ENCODE data around the gene MRPL53. TPM values are rescaled to one million over a fixed set of nuclear protein-coding genes. Genes with fewer than 3 reads are reported as not detected.

Gene MRPL53
- total and polyA plus RNA-seq, 4 donors = 12.6 to 72.5 (median 36.1) TPM

DNA sequence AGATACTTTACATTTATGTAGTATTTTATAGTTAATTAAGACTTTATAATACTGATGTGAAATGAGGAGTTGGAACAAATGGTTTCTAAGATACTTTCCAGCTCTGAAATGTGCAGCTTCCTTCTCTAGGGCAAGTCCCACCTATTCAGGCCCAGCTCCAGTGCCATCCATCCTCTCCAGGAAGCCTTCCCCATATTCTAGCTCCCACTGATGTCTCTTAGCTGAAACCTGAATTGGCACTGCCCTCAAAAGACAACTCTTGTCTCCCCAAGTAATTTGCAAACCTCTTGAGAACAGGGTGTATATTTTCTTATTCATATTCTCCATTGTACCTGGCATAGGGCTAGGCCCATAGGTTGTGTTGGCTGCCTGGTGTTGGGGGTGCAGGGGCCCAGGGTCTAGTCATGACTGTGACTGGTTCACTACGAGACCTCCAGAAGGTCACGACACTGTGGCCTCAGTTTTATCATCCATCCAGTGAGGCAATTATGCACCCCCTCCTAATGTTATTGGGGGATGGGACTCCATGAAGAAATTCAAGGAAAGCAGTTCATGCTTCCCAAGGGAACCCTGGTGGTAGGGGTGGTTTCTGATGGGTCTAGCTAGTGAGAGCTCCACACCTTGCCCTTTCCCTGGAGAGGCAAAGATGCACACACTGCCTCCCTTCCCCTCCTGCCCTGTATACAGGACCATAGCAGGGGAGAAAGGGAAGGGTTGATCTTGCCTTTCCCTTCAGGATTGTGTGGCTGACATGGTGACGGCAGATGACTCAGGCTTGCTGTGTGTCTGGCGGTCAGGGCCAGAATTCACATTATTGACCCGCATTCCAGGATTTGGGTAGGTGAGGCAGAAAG, 48.1 kb downstream of the MRPL53 start:
- H3K4me1 ChIP-seq (ENCODE audit: control insufficient read depth in 4 of 4, insufficient read depth in 4 of 4, low read length in 3 of 4) = peaks cover 6 to 22% (median 15%) of the 10 kb centered on the region in 4 donors
- peaks cover 10 to 41% (median 27%) of the 10 kb centered on the region in 4 donors for H3K36me3 ChIP-seq (ENCODE audit: control insufficient read depth in 4 of 4, insufficient read depth in 3 of 4, low read depth in 1 of 4, low read length in 3 of 4)
- TF ChIP-seq JUND (IDR thresholded peaks at IDR 0.05) (no peak), HNF4G (IDR thresholded peaks at IDR 0.05) (no peak), GABPA (IDR thresholded peaks at IDR 0.05 in 1 of 2, conservative IDR thresholded peaks at IDR 0.05 in 1 of 2) (no peak), RAD21 (IDR thresholded peaks at IDR 0.05) (no peak), NR2F2 (IDR thresholded peaks at IDR 0.05) (no peak), TAF1 (conservative IDR thresholded peaks at IDR 0.05) (no peak), SP1 (IDR thresholded peaks at IDR 0.05) (no peak), HNF4A (conservative IDR thresholded peaks at IDR 0.05) (no peak), FOXA1 (IDR thresholded peaks at IDR 0.05) (no peak), RXRA (IDR thresholded peaks at IDR 0.05) (no peak)
- TF ChIP-seq, protein P1, sequence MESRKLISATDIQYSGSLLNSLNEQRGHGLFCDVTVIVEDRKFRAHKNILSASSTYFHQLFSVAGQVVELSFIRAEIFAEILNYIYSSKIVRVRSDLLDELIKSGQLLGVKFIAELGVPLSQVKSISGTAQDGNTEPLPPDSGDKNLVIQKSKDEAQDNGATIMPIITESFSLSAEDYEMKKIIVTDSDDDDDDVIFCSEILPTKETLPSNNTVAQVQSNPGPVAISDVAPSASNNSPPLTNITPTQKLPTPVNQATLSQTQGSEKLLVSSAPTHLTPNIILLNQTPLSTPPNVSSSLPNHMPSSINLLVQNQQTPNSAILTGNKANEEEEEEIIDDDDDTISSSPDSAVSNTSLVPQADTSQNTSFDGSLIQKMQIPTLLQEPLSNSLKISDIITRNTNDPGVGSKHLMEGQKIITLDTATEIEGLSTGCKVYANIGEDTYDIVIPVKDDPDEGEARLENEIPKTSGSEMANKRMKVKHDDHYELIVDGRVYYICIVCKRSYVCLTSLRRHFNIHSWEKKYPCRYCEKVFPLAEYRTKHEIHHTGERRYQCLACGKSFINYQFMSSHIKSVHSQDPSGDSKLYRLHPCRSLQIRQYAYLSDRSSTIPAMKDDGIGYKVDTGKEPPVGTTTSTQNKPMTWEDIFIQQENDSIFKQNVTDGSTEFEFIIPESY (IDR thresholded peaks at IDR 0.05) = no peak
- TF ChIP-seq, protein P2, sequence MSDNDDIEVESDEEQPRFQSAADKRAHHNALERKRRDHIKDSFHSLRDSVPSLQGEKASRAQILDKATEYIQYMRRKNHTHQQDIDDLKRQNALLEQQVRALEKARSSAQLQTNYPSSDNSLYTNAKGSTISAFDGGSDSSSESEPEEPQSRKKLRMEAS (IDR thresholded peaks at IDR 0.05) = no peak
- TF ChIP-seq, protein P3, sequence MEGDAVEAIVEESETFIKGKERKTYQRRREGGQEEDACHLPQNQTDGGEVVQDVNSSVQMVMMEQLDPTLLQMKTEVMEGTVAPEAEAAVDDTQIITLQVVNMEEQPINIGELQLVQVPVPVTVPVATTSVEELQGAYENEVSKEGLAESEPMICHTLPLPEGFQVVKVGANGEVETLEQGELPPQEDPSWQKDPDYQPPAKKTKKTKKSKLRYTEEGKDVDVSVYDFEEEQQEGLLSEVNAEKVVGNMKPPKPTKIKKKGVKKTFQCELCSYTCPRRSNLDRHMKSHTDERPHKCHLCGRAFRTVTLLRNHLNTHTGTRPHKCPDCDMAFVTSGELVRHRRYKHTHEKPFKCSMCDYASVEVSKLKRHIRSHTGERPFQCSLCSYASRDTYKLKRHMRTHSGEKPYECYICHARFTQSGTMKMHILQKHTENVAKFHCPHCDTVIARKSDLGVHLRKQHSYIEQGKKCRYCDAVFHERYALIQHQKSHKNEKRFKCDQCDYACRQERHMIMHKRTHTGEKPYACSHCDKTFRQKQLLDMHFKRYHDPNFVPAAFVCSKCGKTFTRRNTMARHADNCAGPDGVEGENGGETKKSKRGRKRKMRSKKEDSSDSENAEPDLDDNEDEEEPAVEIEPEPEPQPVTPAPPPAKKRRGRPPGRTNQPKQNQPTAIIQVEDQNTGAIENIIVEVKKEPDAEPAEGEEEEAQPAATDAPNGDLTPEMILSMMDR (IDR thresholded peaks at IDR 0.05; ENCODE audit: low read depth, low read length, missing input control) = no peak
- TF ChIP-seq, protein P4, sequence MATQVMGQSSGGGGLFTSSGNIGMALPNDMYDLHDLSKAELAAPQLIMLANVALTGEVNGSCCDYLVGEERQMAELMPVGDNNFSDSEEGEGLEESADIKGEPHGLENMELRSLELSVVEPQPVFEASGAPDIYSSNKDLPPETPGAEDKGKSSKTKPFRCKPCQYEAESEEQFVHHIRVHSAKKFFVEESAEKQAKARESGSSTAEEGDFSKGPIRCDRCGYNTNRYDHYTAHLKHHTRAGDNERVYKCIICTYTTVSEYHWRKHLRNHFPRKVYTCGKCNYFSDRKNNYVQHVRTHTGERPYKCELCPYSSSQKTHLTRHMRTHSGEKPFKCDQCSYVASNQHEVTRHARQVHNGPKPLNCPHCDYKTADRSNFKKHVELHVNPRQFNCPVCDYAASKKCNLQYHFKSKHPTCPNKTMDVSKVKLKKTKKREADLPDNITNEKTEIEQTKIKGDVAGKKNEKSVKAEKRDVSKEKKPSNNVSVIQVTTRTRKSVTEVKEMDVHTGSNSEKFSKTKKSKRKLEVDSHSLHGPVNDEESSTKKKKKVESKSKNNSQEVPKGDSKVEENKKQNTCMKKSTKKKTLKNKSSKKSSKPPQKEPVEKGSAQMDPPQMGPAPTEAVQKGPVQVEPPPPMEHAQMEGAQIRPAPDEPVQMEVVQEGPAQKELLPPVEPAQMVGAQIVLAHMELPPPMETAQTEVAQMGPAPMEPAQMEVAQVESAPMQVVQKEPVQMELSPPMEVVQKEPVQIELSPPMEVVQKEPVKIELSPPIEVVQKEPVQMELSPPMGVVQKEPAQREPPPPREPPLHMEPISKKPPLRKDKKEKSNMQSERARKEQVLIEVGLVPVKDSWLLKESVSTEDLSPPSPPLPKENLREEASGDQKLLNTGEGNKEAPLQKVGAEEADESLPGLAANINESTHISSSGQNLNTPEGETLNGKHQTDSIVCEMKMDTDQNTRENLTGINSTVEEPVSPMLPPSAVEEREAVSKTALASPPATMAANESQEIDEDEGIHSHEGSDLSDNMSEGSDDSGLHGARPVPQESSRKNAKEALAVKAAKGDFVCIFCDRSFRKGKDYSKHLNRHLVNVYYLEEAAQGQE (IDR thresholded peaks at IDR 0.05) = no peak
- no peak overlapping the region for H3K27ac ChIP-seq (ENCODE audit: low read depth in 1 of 2, low read length in 2 of 2)
- H3K27me3 ChIP-seq (ENCODE audit: control insufficient read depth in 4 of 4, insufficient read depth in 4 of 4, low read length in 3 of 4) = no peaks in the 10 kb centered on the region
- no peak overlapping the region for H3K4me3 ChIP-seq (ENCODE audit: low read depth in 1 of 3, low read length in 3 of 3)
- H3K9me3 ChIP-seq (ENCODE audit: control insufficient read depth in 4 of 4, low read length in 3 of 4) = no peaks in the 10 kb centered on the region
- no peak overlapping the region for H3K9ac ChIP-seq (ENCODE audit: low read depth in 1 of 2, low read length in 2 of 2)
- no peak for DNase-seq (ENCODE audit: low spot score)
- WGBS = 72% methylated on average over 5 of the region's 5 CpGs
